ENCODE measurements around the gene CBR4.

GRCh38 chr4:169032883-169033645 lies 23.0 kb upstream of the CBR4 start:
- no peak for TF ChIP-seq CTCF (optimal IDR thresholded peaks at IDR 0.05 in 1 of 3, IDR thresholded peaks at IDR 0.05 in 1 of 3, conservative IDR thresholded peaks at IDR 0.05 in 1 of 3; ENCODE audit: extremely low read depth in 1 of 3, insufficient read depth in 2 of 3, low read length in 3 of 3)
- TF ChIP-seq EZH2 (IDR thresholded peaks at IDR 0.05; ENCODE audit: low read length), result no peak
